IPS DF 19.7 (cell line): ENCODE data around the gene GFOD1.
"Not testable (repeated sequence)": the region's sequence is repeated elsewhere in the genome, so short reads cannot be mapped to it uniquely, and the experiment has no call there.

Source experiments
- DNase-seq: peaks from one replicate; pipeline ENCODE4 v3.0.0-alpha.2; 2013; ENCODE audit warnings: low read depth, low spot score

Gene GFOD1

GRCh38 chr6:13465734-13466133 lies 21.7 kb downstream of the GFOD1 start:
- DNase-seq = no peak

GRCh38 chr6:13463941-13464340 lies 23.5 kb downstream of the GFOD1 start:
- DNase-seq = no peak

DNA sequence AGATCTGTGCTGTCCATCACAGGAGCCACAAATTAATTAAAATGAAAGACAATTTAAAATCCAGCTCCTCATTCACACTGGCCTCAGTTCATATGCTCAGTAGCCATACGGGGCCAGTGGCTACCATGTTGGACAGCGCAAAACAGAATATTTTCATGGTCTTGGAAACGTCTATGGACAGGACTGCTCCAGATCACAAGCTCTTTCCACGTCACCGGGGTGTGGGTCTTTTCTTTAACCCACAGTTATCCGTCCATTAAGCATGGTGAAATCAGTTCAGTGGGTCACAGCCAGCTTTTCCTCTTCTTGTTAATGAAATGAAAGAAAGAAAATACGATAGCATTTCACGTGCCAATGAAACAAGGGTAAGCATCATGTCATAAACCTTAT lies 24.1 kb downstream of the GFOD1 start:
- no peak for DNase-seq

DNA sequence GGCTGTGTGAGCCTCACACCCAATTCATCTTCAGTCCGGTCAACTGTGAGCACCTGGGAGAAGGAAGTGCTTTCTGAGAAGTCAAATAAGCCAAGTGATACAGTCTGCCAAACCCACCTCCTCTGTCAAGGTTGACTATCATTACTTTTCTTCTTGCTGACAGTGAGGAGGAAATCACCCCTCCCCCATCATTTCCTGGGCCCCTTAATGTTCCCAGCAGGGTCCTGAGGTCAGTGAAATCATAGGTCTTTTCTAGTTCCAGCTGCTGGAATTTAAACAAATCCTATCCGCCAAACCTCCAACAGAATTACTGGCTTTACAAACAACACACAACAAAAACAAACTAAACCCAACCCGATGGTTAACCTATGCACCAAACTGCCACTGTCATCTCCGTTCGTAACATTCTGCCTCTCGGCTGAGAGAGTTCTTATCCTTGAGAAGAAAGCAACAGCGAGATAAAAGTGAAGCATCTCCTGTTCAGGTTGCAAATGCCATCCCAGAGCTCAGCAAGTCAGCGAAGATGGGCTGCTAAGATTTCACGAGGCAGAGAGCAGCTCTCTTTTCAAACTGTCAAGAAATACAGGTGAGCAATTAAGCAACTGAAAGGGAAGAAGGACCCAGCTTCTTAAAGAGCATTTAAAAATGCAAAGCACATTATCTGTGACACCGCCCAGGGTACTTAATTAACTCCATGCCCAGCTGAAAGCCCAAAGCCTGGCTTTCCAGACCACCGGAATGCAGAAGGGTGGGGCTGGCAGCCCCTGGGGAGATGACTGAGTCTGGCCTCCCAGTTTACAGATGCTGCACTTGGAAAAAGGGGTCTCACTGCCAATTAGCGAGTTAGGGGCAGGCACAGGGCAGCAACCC lies 24.7 kb downstream of the GFOD1 start:
- no peak for DNase-seq

DNA sequence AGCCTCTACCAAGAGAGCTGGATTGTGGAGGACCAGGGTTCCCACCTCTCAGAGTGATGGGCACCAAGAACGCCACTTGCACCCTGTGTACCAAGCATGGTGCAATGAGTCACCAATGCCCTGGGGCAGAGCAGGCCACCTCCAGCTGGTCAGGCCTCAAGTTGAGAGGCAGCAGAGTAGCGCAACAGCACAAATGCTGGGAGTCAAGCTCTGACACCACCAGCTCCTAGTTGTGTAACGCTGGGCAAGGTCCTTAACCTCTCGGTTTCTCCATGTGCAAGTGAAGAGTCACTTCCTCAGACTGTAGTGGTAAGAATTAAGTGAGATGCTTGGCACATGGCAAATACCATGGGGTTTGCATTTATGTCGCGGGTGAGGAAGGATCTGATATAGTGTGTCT lies 25.6 kb downstream of the GFOD1 start:
- DNase-seq = no peak

DNA sequence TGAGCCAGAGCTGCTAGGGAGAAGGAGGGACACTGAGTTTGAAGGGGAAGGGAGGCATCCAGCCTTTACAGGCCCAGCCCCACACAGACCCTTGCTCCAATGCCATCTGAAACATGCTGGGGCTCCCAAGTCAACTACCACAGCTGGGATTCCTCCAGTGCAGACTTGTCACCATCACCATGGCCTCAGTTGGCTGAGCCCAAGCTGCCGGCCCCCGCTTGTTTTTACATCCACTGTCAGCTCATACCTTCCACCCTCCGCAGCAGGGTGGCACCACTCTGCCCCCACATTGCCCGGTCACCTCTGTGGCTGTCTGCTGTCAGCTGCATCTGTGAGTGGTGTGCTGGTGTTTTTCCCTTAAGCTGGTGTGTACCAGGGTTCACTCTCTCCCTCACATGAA lies 26.1 kb downstream of the GFOD1 start:
- DNase-seq = no peak

DNA sequence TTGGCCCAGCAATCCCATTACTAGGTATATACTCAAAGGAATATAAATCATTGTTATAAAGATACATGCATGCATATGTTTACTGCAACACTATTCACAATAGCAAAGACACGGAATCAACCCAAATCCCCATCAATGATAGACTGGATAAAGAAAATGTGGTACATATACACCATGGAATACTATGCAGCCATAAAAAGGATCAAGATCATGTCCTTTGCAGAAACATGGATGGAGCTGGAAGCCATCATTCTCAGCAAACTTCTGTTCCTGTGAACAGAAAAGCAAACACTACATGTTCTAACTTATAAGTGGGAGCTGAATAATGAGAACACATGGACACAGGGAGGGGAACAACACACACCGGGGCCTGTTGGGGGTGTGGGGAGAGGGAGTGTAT lies 27.1 kb downstream of the GFOD1 start:
- not testable (repeated sequence) for DNase-seq

- no peak for DNase-seq
Observed at GRCh38 chr6:13457577-13457976, 29.8 kb downstream of the GFOD1 start.

DNA sequence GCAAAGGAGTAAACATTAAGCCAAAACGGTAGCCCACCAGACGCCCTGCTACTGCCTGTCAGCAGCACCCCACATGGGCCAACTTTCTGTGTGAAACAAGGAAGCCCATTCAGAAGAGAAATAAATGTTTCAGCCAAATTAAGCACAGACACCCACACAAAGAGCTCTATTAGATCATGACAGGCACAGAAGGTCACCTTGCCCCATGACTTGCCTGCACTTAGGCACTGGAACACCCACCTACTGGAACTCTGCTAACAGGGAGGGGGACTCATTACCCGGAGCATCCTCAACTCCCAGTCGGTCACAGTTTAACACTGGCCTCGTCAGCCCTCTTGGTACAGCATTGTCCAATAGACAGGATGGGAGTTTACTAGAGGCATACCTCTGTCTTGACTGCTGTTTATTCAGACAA lies 31.8 kb downstream of the GFOD1 start:
- no peak for DNase-seq

DNA sequence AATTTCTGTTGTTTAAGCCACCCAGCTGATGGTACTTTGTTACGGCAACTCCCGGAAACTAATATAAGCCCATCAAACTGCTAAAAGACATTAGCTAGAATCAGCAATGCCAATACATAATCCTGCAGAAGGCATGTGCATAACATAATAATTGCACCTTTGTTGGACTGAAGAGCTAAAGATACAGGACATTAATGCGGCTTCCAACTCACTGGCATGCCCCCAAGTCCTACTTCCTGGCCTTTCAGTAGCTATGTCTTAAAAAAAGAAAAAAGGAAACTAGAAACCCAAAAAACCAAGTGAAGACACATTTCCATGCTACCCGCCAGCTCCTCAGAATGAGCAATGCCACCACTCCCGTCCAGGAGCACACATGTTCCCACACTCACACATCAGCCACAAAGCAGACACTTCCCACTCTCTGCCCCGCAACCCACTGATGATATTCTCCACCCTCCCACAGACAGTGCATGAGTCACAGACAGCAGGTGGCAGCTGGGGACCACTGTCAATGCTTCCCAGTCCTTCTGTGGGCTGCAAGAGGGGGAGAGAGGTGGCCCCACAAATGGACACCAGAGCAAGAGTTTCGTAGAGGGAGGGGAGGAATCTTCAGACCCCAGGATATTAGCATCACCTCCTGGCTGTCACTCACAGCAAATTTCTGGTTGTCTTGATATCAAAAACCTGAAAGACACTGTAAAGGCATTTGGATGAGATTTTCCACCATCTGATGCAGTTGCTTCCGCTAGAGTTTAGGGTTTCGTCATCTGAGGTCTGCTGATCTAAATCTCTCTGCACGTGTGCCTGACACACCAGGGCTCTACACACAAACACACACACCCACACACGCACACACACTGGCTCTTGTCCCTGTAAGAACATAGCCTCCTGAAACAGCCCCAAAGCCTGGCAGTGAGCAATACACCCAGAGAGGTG lies 32.8 kb downstream of the GFOD1 start:
- DNase-seq = no peak

DNA sequence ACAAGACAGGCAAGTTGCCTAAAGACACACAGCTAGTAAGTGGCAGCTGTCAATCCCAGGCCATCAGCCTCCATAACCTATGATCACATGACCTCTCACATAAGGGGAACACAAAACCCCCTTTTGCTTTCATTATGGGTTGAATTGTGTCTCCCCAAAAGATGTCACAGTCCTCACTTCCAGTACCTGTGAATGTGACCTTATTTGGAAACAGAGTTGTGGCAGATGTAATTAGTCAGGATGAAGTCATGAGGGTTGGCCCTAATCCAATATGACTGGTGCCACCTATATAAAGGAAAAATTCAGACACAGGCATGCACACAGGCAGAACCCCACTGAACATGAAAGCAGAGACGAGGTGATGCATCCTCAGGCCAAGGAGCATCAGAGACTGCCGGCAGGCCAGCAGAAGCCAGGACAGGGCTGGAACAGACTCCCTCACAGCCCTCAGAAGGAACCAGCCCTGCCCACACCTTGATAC lies 33.6 kb downstream of the GFOD1 start:
- no peak for DNase-seq

GRCh38 chr6:13453153-13453552 lies 34.2 kb downstream of the GFOD1 start:
- no peak for DNase-seq

DNA sequence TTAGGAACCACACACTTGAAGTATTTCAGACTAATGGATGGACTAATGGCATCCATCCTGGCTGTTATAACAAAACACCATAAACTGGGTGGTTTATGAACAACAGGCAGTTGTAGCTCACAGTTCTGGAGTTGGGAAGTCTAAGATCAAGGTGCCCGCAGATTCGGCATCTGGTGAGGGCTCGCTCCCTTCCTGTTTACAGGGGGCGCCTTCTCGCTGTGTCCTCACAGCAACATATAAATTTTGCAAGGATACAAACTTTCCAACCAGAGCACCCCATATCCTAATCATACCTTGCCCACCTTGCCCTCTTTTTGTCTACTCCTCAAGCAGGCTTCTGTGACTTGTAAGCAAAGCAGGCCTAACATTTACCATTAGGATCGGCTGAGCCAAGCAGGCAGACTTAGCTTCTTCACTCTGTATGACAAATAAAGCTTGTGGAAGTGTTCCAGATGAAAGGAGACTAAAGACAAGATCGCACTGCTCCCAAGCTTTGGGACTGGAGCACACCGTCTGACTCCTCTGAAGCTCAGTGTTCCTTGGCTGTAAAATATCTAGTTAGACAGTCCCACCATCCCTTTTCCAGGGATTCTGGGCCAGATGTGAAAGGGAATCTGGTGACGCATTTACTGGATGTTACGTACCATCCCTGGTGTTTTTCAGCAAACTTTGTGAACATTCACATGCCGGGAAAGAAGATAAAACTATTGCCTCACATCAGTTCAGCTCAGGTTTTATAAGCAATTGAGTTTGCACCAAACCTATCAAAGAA lies 34.9 kb downstream of the GFOD1 start:
- DNase-seq = no peak

- DNase-seq = no peak
Observed at GRCh38 chr6:13451181-13451895, 36.1 kb downstream of the GFOD1 start.

- DNase-seq = no peak
Observed at GRCh38 chr6:13450628-13451027, 36.8 kb downstream of the GFOD1 start.

DNA sequence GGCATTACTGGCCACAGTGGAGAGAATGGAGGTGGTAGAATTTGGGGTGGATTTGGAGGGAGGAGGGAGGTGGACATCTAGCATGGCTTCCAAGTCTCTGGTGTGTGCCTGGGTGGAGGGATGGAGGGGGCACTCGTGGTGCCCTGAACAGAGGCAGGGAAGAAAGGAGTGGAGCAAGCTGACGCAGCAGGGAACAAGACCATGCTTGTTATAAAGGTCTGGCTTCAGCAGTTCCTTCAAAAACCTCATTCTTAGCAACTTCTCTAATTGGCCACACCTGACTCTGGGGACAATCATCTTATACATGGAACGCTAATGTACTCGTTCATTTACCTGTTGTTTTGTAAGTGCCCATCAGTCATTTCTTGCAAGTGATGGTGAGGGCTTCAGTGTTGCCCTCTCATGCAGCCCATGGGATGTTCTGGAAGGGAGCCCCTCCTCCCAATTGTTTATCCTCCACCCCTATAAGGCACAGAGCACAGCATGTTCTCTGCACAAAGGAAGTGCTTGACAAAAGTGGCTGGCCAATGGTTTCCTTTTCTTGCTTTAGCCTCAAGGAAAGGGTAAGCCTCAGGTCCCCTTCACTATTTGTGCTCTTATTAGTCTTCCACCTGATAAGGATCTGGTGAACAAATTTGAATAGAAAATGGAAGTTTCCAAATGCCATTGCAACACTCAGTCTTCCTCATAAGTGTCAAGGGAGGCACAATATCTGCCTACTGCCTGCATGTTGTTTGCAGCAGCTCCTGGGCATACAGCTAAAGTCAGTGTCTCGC lies 39.3 kb downstream of the GFOD1 start:
- no peak for DNase-seq

- DNase-seq = no peak
Observed at GRCh38 chr6:13446381-13446780, 41.0 kb downstream of the GFOD1 start.

DNA sequence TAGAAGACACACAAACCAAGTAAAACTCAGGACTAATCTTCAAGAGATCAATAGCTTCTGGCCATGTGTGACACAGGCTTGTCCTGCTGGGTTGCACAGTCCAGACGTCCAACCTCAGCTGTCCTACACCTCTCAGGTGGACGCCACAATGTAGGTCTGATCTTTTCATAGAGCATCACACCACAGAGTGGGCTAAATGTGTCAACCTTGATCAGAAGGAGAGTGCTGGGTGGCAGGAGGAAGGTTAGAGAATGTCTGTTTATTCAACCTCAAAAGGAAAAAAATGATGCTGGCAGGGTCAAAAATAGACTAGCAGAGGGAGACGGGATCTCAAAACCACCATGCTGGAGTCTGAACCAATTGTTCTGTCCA lies 41.7 kb downstream of the GFOD1 start:
- no peak for DNase-seq

- DNase-seq = no peak
Observed at GRCh38 chr6:13445005-13445743, 42.2 kb downstream of the GFOD1 start.

- DNase-seq = no peak
Observed at GRCh38 chr6:13444604-13445003, 42.8 kb downstream of the GFOD1 start.
